Testis (tissue), 3 donors: ENCODE measurements around the gene CDH4. TPM values are rescaled to one million over a fixed set of nuclear protein-coding genes. Genes with fewer than 3 reads are reported as not detected.

Source experiments
- DNase-seq: peaks from one replicate; pipeline ENCODE4 v3.0.0-alpha.2; 2019
- H3K27ac ChIP-seq, 2 donors: fragments of 200-600 bp; sonication (generic); one replicate each; pipeline ENCODE4 v1.5.1; 2019
- H3K27me3 ChIP-seq: fragments of 200-600 bp; sonication (generic); one replicate; pipeline ENCODE4 v1.5.1; 2019
- H3K36me3 ChIP-seq: fragments of 200-600 bp; sonication (generic); one replicate; pipeline ENCODE4 v1.5.1; 2017; ENCODE audit warnings: low read depth; ENCODE audit errors: missing control alignments
- H3K4me1 ChIP-seq: fragments of 200-600 bp; sonication (generic); one replicate; pipeline ENCODE4 v1.5.1; 2019
- H3K4me3 ChIP-seq, 2 donors: fragments of 200-600 bp; sonication (generic); one replicate each; pipeline ENCODE4 v1.5.1; 2017 to 2019
- H3K9me3 ChIP-seq: fragments of 200-600 bp; sonication (generic); one replicate; pipeline ENCODE4 v1.5.1; 2017
- CTCF ChIP-seq, 3 experiments: fragments of 450-650 bp in 2 of 3; fragments of 200-600 bp in 1 of 3; sonication (generic) in 1 of 3; IDR thresholded peaks; one replicate each; pipeline ENCODE4 v1.5.1; 2016 to 2019; ENCODE audit warnings: antibody characterized with exemption in 3 of 3, mild to moderate bottlenecking in 2 of 3, moderate library complexity in 1 of 3
- POLR2A ChIP-seq: fragments of 450-650 bp; IDR thresholded peaks from one replicate; pipeline ENCODE4 v1.6.1; 2017; ENCODE audit warnings: antibody characterized with exemption, mild to moderate bottlenecking, moderate library complexity
- WGBS, 2 donors: methylation state at CpG; one replicate each; pipeline ENCODE4 v1.1.5; 2018; 5-methylcytosine and 5-hydroxymethylcytosine counted together
- intact Hi-C: fragments of 100-400 bp; cut with DNase I; formaldehyde crosslinking; loops from one replicate; pipeline ENCODE4 v1.15.1; 2023; ENCODE audit warnings: low total_unique reads
- polyA plus RNA-seq: library from polyadenylated mRNA; stranded (reverse); fragments of 350-450 nt; fragmentation: Illumina TruSeq; extraction: RNeasy Lipid Tissue Mini Kit (QIAGEN cat#74804); gene quantifications from one replicate; pipeline ENCODE4 v1.2.3, GENCODE V29; 2014; ENCODE audit warnings: low read depth, low replicate concordance; ENCODE audit not compliant: insufficient read depth
- total RNA-seq, 2 donors: library from RNA; depleted of rRNA; stranded (reverse); fragments of >200 nt; gene quantifications; one replicate each; pipeline ENCODE4 v1.2.3, GENCODE V29; 2016

Gene CDH4
- total and polyA plus RNA-seq, 3 donors from 2014 or later, result 1.4 to 3.3 (median 1.9) TPM

- H3K4me3 ChIP-seq, result no peak overlapping the region
- no peak for TF ChIP-seq CTCF (IDR thresholded peaks at IDR 0.05)
- no peak for TF ChIP-seq POLR2A
- intact Hi-C loops, result no loop called here
- no peaks in the 10 kb centered on the region for H3K9me3 ChIP-seq
- H3K27me3 ChIP-seq, result no peaks in the 10 kb centered on the region
- no peak overlapping the region for H3K27ac ChIP-seq
- H3K4me1 ChIP-seq, result no peaks in the 10 kb centered on the region
- DNase-seq, result no peak
- H3K36me3 ChIP-seq, result no peaks in the 10 kb centered on the region
- 58 to 69% methylated on average over 6 to 24 of the region's 24 CpGs for WGBS, 2 donors
These were observed 617.9 kb downstream of the CDH4 start for GRCh38 chr20:61869750-61870507.

- whole genome bisulfite sequencing, 2 donors, result 84 to 86% methylated on average over 6 of the region's 6 CpGs
- no peaks in the 10 kb centered on the region for H3K9me3 ChIP-seq
- intact Hi-C loops, result no loop called here
- H3K36me3 ChIP-seq, result no peaks in the 10 kb centered on the region
- no peaks in the 10 kb centered on the region for H3K27me3 ChIP-seq
- H3K4me1 ChIP-seq, result no peaks in the 10 kb centered on the region
- no peak for TF ChIP-seq POLR2A
- TF ChIP-seq CTCF (IDR thresholded peaks at IDR 0.05), result no peak
- no peak overlapping the region for H3K4me3 ChIP-seq
- no peak overlapping the region for H3K27ac ChIP-seq
- DNase-seq, result no peak
These were observed 619.1 kb downstream of the CDH4 start for GRCh38 chr20:61871160-61871559.

GRCh38 chr20:61871913-61872312 is 619.9 kb downstream of the CDH4 start:
- H3K9me3 ChIP-seq, result no peaks in the 10 kb centered on the region
- no peaks in the 10 kb centered on the region for H3K27me3 ChIP-seq
- H3K36me3 ChIP-seq, result no peaks in the 10 kb centered on the region
- H3K27ac ChIP-seq, result no peak overlapping the region
- H3K4me1 ChIP-seq, result no peaks in the 10 kb centered on the region
- H3K4me3 ChIP-seq, result no peak overlapping the region
- no peak for DNase-seq
- intact Hi-C loops, result no loop called here
- TF ChIP-seq CTCF (IDR thresholded peaks at IDR 0.05) (no peak), POLR2A (no peak)
- WGBS, 2 donors, result 80 to 100% methylated on average over 1 to 8 of the region's 8 CpGs

GRCh38 chr20:61872371-61872900 is 620.4 kb downstream of the CDH4 start:
- H3K4me3 ChIP-seq, result no peak overlapping the region
- no peaks in the 10 kb centered on the region for H3K36me3 ChIP-seq
- H3K4me1 ChIP-seq, result no peaks in the 10 kb centered on the region
- no peak for DNase-seq
- H3K27me3 ChIP-seq, result no peaks in the 10 kb centered on the region
- TF ChIP-seq POLR2A (no peak), CTCF (IDR thresholded peaks at IDR 0.05) (no peak)
- intact Hi-C loops, result no loop called here
- 73 to 97% methylated on average over 2 to 20 of the region's 20 CpGs for WGBS, 2 donors
- no peak overlapping the region for H3K27ac ChIP-seq
- no peaks in the 10 kb centered on the region for H3K9me3 ChIP-seq
